Erythroblast (primary cell): ENCODE data around the gene CTSO.
"Not testable (repeated sequence)": the region's sequence is repeated elsewhere in the genome, so short reads cannot be mapped to it uniquely, and the experiment has no call there.

Experiments
- DNase-seq, 2 experiments: peaks; one replicate each; lab custom pipeline; 2025; lab: John Stamatoyannopoulos, UW
- GATA1 ChIP-seq: IDR thresholded peaks from 2 replicates; pipeline ENCODE4 v1.6.1; 2011; ENCODE audit warnings: low read depth, mild to moderate bottlenecking, control low read depth, low read length, moderate library complexity
- POLR2A ChIP-seq: IDR thresholded peaks from 2 replicates; pipeline ENCODE4 v1.6.1; 2011; ENCODE audit warnings: mild to moderate bottlenecking, low read length

CTSO gene

DNA sequence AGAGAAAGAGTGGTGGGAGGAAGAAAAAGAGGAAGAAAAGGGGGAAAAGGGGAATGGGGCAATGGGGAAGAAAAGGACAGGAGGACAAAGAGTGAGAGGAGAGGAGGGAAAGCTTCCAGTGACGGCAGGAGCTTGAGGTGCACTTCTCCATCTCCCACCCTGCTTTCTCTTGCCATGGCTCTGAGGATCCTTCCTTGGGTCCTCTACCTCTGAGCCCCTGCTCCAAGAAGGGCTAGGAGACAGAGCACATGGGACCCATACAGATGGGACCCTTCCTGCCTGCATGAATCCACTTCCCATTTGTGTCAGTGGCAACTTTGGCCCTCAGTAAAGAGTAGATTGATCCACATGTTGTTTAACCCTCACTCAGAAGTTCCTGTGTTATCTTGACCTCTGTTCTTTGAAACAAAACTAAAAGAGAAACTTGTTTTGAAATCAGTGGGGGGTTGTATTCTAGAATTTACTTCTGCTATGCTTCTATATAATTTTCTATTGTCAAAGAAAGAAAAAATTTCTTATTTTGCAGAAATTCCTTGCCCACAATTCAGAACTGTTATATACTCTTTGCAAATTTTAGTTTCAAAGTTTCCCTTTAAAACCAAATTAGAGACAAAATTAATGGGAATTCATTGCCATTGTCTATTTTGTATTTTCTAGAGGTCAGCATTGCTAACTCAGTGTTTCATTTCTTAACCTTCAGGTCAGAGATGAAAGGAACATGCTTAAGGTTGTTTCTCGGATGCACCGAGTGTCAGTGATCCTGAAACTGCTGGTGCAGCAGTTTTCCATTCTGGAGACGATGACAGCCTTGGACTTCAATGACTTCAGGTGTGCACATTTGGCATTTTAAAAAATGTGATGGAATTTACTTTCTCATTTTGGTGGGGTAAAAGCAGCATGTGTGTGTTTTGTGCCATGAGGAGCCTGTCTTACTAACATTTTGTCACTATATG is 45.2 kb downstream of the CTSO start:
- no peak for DNase-seq
- TF ChIP-seq GATA1: no peak
- TF ChIP-seq POLR2A: no peak

DNA sequence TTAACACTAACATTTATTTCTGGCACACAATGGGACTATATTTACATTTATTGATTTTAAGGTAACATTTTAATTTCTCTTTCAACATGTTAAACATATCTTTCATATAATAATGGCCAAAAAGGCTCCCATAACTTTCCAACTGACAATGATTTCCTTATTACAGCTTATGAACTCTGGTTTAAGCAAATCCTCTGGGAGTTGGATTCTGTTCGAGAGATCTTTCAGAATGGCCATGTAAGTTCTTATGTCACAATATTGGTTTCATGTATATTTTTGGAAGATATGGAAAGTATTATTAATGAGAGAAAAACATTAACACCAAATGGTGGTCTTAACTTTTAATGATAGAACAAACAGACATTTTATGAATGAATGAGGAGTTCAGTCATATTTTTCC is 46.1 kb downstream of the CTSO start:
- no peak for TF ChIP-seq GATA1
- TF ChIP-seq POLR2A: no peak
- DNase-seq: no peak

DNA sequence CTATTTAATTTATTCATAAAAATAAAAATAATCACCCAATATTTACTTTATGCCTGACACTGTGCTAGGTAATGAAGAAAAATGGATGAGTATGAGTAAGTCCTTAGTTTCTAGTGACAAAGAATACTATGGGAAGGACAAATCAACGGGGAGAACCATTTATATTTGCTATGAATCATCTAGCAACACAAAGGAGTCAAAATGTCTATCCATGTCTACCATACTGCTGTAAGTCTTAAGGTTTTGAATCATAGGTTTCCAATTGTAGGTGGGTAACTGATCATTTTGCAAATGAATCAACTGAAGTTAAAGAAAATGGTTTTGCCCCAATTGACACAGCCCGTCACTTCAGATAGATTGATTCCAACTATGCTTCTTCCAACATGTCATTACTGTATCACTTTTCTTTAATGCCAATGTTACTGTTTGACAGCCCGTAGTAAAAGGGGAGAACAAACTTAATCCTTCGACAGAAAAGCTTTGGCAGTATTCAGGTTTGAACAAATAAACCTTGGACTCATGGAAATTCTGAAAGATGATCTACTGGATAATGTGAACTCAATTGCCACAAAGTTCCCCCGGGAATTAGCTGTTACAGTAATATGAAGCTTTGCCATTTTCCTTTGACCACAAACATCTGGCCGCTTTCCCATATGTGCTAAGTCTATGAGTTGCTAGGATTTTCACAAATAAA is 47.0 kb downstream of the CTSO start:
- no peak for DNase-seq
- no peak for TF ChIP-seq GATA1
- TF ChIP-seq POLR2A: no peak

DNA sequence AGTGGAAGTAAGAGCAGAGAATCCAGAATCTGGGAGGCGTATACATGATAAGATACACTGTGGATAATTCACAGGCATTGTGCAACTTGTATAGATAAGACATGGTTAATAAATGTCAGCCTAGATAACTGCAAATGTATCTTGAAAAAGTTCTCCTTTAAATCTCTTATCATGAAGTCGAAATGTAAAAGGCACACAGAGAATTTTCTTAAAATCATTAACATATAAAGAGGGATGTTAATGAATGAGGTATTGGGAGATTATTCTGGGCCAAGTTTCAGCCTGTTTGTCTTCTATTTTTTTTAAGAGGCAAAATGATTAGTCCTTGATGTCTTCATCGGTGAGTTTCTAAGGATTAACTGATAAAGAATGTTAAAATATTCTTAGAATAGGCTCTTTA is 49.3 kb downstream of the CTSO start:
- no peak for TF ChIP-seq GATA1
- TF ChIP-seq POLR2A: no peak
- no peak for DNase-seq

DNA sequence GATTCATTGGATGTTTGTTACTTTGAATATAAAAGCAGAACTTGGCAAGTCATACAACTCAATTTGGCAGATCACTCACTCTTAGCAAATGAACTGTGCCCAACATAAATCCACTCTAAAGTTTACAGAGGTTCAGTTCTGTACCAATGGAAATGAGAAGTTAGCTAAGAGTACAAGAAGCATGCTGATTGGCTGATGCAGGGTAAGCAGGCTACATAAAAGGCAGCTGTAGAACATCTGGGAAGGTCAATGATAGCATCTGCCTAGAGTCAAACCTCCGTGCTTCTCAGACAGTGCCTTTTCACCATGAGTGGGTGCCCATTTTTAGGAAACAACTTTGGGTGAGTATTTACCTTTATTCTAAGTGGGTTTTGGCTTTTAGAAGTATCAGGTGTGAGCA is 50.2 kb downstream of the CTSO start, which contains the start of gene TDO2:
Gene TDO2 (plus strand): TSS at position 244 of the 400 bp plus-strand sequence. CDS start 63 bp downstream, at position 307.
- TF ChIP-seq GATA1: no peak
- no peak for TF ChIP-seq POLR2A
- DNase-seq: no peak

DNA sequence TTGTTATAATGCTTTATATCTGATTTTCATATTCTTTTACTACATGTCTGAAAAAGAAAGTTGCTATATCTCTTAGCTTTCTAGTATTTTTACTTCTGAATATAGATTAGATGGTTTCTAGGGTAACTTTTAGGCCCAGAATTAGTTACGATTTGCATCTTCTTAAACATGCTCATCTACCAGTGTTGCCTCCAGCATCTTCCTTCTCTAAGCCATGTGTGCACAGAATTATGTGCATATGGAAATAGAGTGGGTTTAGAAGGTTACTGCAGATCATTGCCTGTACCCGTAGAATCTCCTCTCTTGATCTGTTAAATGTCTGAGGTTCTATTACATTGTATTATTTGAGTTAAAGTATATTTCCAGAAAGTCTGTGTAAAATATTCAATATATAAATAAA is 52.7 kb downstream of the CTSO start:
- TF ChIP-seq GATA1 (no peak), POLR2A (no peak)

DNA sequence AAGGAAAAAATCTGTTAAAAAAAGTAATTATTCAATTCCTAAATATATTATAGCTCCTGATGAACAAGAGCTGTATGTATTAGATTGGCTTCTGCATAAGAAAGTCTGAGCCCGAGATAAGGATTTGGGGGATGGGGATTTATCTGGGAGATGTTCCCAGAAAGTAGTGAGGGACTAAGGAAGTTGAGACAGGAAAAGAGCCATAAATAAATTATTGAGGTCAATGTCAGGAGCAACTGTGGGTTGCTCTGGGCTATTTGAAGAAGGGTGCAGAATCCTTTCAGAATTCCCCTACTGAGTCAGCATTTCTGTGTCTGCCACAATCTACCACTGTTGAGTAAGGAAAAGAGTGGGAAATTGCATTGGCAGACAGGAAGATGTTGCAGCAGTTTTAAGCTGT is 53.3 kb downstream of the CTSO start:
- TF ChIP-seq GATA1: no peak
- TF ChIP-seq POLR2A: no peak
- DNase-seq: no peak

More for the DNA sequence above, 52.7 kb downstream of the CTSO start:
- DNase-seq: no peak

DNA sequence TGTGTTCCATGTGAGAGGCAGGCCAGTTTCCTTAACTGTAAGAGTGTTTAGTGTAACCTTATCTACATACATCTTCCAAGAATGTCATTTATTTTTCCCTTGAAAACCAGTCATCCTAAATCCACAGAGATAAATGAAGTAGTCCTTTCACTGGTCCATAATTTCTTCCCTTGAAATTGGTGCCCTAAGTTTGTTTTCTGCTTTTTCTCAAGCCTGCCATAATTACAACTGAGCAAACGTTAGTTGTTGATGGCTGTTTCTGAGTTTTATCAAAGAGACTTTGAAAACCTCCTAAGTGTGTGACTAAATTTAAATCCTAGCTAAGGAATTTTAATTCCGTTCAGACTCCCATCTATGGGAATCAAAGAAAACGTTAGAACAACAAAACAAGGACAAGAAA is 53.8 kb downstream of the CTSO start:
- no peak for TF ChIP-seq POLR2A
- no peak for TF ChIP-seq GATA1
- DNase-seq: no peak

DNA sequence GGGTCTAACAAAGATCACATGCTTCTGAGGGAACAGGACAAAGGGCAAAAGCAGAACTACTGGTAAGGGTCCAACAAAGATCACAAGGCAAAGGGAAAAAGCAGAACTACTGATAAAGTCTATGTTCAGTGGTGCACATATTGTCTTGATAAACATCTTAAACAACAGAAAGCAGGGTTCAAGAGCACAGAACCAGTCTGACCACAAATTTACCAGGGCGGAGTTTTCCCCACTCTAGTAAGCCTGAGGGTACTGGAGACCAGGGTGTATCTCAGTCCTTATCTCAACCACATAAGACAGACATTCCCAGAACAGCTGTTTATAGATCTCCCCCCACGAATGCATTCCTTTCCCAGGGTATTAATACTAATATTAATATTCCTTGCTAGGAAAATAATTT is 55.3 kb downstream of the CTSO start:
- DNase-seq: not testable (repeated sequence)

DNA sequence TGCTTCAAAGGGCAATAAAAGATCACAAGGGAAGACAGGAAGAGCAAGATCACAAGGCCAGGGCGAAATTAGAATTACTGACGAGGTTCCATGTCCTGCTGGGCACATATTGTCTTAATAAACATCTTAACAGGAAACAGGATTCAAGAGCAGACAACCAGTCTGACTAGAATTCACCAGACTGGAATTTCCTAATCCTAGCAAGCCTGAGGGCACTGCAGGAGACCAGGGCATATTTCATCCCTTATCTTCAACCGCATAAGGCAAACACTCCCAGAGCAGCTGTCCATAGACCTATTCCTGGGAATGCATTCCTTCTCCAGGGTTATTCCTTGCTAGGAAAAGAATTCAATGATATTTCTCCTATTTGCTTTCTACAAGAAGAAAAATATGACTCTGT is 62.6 kb downstream of the CTSO start:
- TF ChIP-seq GATA1: no peak
- TF ChIP-seq POLR2A: no peak
- no peak for DNase-seq

DNA sequence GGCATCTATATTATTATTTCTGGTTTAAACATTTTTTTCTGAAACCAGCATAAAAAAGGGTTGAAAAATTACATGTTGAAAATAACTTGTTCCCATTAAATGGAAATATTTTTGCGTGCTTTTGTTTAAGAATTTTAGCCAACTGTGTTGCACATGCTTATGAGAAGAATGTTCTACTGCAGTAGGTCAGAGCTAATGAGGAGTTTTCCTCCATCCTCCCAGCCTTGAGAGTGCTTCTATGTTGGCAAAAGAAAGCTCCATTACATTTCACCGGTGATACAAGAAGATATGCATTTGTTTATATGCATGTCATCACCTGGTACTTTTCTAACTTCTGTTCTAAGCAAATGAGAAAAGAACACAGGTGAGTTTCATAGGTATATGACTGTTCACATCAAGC is 63.7 kb downstream of the CTSO start:
- no peak for TF ChIP-seq POLR2A
- TF ChIP-seq GATA1: no peak

DNA sequence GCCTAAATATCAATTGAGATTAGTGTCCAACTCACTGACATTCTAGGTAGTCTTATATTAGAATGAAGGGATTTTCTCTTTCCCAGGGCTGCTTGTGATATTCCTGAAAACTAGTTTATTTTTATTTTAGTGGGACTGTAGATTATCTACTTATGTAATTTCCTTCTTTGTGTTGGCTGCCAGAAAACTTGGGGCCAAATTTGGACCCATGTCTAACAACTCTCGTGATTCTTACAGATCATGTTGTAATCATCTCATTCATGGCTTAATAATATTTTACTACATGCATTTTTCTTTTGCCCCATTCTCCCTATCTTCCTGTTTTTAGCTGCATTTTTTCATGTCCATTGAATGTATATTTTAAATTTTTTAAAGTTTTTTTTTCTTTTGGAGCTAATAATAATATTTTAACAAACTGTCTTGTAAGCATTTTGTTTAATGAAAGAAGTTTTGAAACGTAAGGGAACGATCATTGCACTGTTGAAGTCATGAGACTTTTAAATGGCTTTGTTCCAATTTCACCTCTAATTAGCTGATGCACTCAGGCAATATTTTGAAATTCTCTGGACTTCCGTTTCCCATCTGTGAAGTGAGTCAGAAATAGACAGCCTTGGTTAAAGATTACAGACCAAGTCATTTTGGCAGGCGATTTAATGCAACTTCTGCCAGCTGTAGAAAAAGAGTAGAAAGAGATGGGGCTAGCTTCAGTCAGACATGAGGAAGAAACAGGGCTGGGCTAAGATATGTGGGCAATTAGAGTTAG is 64.5 kb downstream of the CTSO start:
- no peak for TF ChIP-seq GATA1
- TF ChIP-seq POLR2A: no peak
- DNase-seq: no peak

More for the DNA sequence above, 63.7 kb downstream of the CTSO start:
- no peak for DNase-seq

DNA sequence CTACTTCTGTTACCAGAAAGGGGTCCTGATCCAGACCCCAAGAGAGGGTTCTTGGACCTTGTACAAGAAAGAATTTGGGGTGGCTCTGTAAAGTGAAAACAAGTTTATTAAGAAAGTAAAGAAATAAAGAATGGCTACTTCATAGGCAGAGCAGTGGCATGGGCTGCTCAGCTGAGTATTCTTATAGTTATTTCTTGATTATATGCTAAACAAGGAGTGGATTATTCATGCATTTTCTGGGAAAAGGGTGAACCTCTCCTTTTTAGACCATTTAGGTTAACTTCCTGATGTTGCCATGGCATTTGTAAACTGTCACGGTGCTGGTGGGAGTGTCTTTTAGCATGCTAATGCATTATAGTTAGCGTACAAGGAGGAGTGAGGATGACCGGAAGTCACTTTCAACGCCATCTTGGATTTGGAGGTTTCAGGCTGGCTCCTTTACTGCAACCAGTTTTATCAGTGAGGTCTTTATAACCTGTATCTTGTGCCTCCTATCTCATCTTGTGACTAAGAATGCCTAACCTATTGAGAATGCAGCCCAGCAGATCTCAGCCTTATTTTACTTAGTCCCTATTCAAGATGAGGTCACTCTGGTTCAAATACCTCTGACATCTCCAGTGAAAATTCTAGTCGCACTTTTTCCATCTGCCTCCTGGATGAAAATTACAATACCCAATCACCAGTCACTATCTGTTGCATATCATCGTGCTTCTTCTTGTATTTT is 65.7 kb downstream of the CTSO start:
- TF ChIP-seq POLR2A (no peak), GATA1 (no peak)
- no peak for DNase-seq
